Measurements from ENCODE around the gene NR5A2.

GRCh38 chr1:200095057-200095577 lies 67.6 kb downstream of the NR5A2 start:
- TF ChIP-seq POLR2A (IDR thresholded peaks at IDR 0.05; ENCODE audit: low read length) (no peak), GATA1 (IDR thresholded peaks at IDR 0.05; ENCODE audit: low read depth, low read length) (no peak)
